GM12872 (cell line): ENCODE measurements around the gene HEATR3.

Source experiments
- TF ChIP-seq, protein P1 (sequence below): IDR thresholded peaks from 3 replicates; pipeline ENCODE4 v1.5.1; 2011; ENCODE audit warnings: low read depth, mild to moderate bottlenecking, low read length, moderate library complexity; ENCODE audit not compliant: insufficient read depth

Gene HEATR3

DNA sequence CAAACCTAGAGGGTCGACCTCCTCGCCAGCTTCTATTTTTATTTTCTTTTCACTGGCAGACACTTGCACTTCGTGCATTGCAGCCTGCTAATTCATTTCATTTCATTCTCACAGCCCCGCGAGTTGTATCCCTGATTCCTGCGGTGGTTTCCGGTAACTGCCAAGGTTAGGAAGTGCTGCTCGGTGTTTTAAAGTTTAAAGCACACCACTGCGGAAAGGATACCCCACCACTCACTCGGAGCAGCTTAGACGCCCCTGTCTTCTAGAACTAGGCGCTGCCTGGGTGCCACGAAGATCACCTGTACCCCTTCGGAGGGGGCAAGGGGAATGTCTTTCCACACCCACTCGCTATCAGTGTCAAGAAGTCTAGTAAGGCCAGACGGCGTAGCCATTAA lies 40.2 kb upstream of the HEATR3 start:
- TF ChIP-seq, protein P1, sequence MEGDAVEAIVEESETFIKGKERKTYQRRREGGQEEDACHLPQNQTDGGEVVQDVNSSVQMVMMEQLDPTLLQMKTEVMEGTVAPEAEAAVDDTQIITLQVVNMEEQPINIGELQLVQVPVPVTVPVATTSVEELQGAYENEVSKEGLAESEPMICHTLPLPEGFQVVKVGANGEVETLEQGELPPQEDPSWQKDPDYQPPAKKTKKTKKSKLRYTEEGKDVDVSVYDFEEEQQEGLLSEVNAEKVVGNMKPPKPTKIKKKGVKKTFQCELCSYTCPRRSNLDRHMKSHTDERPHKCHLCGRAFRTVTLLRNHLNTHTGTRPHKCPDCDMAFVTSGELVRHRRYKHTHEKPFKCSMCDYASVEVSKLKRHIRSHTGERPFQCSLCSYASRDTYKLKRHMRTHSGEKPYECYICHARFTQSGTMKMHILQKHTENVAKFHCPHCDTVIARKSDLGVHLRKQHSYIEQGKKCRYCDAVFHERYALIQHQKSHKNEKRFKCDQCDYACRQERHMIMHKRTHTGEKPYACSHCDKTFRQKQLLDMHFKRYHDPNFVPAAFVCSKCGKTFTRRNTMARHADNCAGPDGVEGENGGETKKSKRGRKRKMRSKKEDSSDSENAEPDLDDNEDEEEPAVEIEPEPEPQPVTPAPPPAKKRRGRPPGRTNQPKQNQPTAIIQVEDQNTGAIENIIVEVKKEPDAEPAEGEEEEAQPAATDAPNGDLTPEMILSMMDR: no peak

DNA sequence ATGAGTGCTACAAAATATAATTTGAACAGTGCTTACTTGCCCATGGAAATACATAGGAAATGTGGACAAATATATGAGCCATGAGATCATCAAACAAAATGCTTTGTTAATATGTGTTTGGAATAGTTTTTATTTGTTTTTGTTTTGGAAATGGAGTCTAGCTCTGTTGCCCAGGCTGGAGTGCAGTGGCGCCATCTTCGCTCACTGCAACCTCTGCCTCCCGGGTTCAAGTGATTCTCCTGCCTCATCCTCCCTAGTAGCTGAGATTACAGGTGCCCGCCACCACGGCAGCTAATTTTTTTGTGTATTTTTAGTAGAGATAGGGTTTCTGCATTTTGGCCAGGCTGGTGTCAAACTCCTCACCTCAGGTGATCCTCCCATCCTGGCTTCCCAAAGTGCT lies 37.9 kb upstream of the HEATR3 start:
- TF ChIP-seq, protein P1: no peak

GRCh38 chr16:50035468-50035992 lies 30.2 kb upstream of the HEATR3 start:
- TF ChIP-seq, protein P1: no peak

GRCh38 chr16:50036426-50036825 lies 29.3 kb upstream of the HEATR3 start:
- TF ChIP-seq, protein P1: no peak

DNA sequence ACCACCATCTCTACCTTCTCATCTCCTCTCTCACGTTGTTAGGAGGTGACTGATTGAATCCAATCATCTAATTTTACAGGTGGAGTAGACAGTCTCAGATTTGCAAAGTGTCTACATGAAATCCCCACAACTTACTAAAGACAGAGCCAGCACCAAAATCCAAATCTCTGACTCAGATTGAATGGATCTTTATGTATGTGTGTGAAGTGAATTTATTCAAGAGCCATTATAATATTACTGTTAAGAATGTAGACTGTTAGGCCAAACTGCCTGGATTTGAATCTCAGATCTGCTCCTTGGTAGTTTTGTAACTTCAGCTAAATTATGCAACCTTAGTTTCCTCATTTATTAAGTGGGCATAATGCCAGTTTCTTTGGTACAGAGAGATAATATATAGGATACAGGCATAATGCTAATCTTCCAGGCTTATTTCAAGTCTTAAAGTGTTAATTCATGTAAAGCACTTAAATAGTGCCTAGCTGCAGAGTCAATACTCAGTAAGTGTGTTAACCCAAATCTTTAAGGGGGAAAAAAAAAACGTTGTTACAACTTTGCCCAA lies 28.0 kb upstream of the HEATR3 start:
- TF ChIP-seq, protein P1: no peak

DNA sequence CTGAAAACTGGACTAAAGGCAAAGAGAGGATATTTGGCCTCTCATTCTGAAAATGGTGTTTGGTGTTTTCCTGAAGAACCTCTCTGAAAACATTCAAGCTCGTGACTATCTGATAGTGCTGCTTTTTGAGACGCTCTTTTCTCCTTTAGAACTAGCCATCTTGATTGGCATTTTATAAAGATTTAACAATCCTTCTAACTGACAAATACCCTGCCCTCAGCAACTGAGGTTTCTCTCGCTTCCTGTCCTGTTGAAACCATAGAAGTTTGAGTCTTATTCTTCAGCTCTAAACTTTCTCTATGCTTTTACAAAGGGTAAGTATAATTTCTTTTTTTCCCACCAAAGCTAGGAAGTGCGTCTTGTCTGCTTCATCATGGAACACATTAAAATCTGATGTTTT lies 27.5 kb upstream of the HEATR3 start:
- TF ChIP-seq, protein P1: no peak

DNA sequence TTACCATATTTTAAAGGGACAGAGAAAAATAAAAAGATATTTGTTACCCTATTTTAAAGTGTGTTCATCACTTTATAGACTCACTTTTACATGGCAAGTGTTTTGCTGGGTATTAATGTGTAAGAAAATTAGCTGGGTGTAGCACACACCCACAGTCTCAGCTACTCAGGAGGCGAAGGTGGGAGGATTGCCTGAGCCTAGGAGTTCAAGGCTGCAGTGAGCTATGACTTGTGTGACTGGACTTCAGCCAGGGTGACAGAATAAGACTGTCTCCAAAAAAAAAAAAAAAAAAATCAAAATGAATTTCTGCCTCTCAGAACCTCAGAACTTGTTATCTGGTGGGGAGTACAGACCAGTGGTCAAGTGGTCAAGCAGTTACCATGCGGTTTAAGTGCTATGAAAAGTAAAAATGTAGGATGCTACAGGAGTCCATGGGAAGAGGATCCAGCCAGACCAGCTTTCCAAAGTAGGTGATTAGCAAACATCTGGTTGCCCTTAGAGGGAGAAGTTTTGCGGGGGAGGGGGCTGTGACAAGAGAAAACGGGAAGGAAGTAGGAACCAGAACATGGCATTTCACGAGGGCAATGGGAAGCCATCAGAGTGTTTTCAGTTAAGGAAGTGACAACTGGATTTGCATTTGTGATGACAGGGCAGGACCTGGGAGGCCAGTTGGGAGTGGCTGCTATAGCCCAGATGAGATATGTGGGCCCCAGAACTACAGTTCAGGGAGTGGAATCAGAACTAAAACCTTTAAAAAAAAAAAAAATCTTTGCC lies 26.8 kb upstream of the HEATR3 start:
- TF ChIP-seq, protein P1: no peak
